Measurements from ENCODE around the gene SNRNP27.

SNRNP27 gene

GRCh38 chr2:69847068-69847828 is 46.5 kb upstream of the SNRNP27 start:
- Histone ChIP-seq H2BK5ac (ENCODE audit: low read depth, low read length, poor library complexity) (no peak overlapping the region), H3K14ac (ENCODE audit: low read length) (no peak overlapping the region), H3K9me3 (ENCODE audit: insufficient read depth, low read depth, low read length) (no peaks in the 10 kb centered on the region), H2BK12ac (ENCODE audit: low read length) (no peak overlapping the region), H3K27me3 (ENCODE audit: insufficient read depth, low read length) (no peaks in the 10 kb centered on the region), H3K4me3 (ENCODE audit: low read depth, low read length) (no peak overlapping the region), H3K9ac (ENCODE audit: low read length) (no peak overlapping the region), H4K8ac (ENCODE audit: low read depth, low read length) (no peak overlapping the region), H3K4ac (ENCODE audit: low read depth, low read length) (no peak overlapping the region), H3K4me2 (ENCODE audit: low read length) (no peak overlapping the region), H3K79me1 (ENCODE audit: low read length) (no peaks in the 10 kb centered on the region), H3K27ac (ENCODE audit: low read depth, low read length) (no peak overlapping the region), H3K36me3 (ENCODE audit: control insufficient read depth in 1 of 2, insufficient read depth in 2 of 2, low read length in 2 of 2) (peaks cover 12 to 14% of the 10 kb centered on the region in 2 experiments), H3K18ac (ENCODE audit: low read length) (no peak overlapping the region), H3K23ac (ENCODE audit: low read length) (no peak overlapping the region), H3K79me2 (ENCODE audit: control insufficient read depth, insufficient read depth, low read length, poor library complexity) (no peaks in the 10 kb centered on the region), H2AK5ac (ENCODE audit: low read length) (no peak overlapping the region), H3K4me1 (ENCODE audit: control insufficient read depth in 1 of 2, insufficient read depth in 2 of 2, low read length in 2 of 2) (peaks cover 0 to 3% of the 10 kb centered on the region in 2 experiments), H4K12ac (ENCODE audit: low read depth, low read length) (no peak overlapping the region), H2AFZ (ENCODE audit: insufficient read depth, low read length, poor library complexity) (no peak overlapping the region), H4K91ac (ENCODE audit: low read depth, low read length) (no peak overlapping the region), H2BK120ac (ENCODE audit: insufficient read depth, low read length, poor library complexity) (no peak overlapping the region)
- peak in 1 of 2 donors; percentile 74 for DNase-seq
- WGBS (ENCODE audit: extremely low coverage, insufficient coverage, insufficient read length): no CpG with 5 or more reads among the region's 5 CpGs

- H3K23ac ChIP-seq (ENCODE audit: low read length): peak overlapping the region; percentile 53
- H3K18ac ChIP-seq (ENCODE audit: low read length): no peak overlapping the region
- no peak overlapping the region for H2AK5ac ChIP-seq (ENCODE audit: low read length)
- no peak overlapping the region for H2AFZ ChIP-seq (ENCODE audit: insufficient read depth, low read length, poor library complexity)
- peak; percentile 96 to 98 for DNase-seq
- no peaks in the 10 kb centered on the region for H3K79me1 ChIP-seq (ENCODE audit: low read length)
- no peak overlapping the region for H3K4ac ChIP-seq (ENCODE audit: low read depth, low read length)
- no peak overlapping the region for H2BK12ac ChIP-seq (ENCODE audit: low read length)
- H4K8ac ChIP-seq (ENCODE audit: low read depth, low read length): no peak overlapping the region
- no peak overlapping the region for H3K9ac ChIP-seq (ENCODE audit: low read length)
- peak overlapping the region; percentile 52 for H3K27ac ChIP-seq (ENCODE audit: low read depth, low read length)
- H3K4me3 ChIP-seq (ENCODE audit: low read depth, low read length): no peak overlapping the region
- H3K14ac ChIP-seq (ENCODE audit: low read length): no peak overlapping the region
- H3K4me1 ChIP-seq (ENCODE audit: control insufficient read depth in 1 of 2, insufficient read depth in 2 of 2, low read length in 2 of 2): peaks cover 0 to 3% of the 10 kb centered on the region in 2 experiments
- H3K36me3 ChIP-seq (ENCODE audit: control insufficient read depth in 1 of 2, insufficient read depth in 2 of 2, low read length in 2 of 2): peaks cover 12 to 14% of the 10 kb centered on the region in 2 experiments
- no peak overlapping the region for H4K91ac ChIP-seq (ENCODE audit: low read depth, low read length)
- no peak overlapping the region for H2BK120ac ChIP-seq (ENCODE audit: insufficient read depth, low read length, poor library complexity)
- no peaks in the 10 kb centered on the region for H3K79me2 ChIP-seq (ENCODE audit: control insufficient read depth, insufficient read depth, low read length, poor library complexity)
- no peak overlapping the region for H4K12ac ChIP-seq (ENCODE audit: low read depth, low read length)
- no peak overlapping the region for H3K4me2 ChIP-seq (ENCODE audit: low read length)
- WGBS (ENCODE audit: extremely low coverage, insufficient coverage, insufficient read length): no CpG with 5 or more reads among the region's 7 CpGs
- H3K9me3 ChIP-seq (ENCODE audit: insufficient read depth, low read depth, low read length): no peaks in the 10 kb centered on the region
- H3K27me3 ChIP-seq (ENCODE audit: insufficient read depth, low read length): no peaks in the 10 kb centered on the region
- H2BK5ac ChIP-seq (ENCODE audit: low read depth, low read length, poor library complexity): no peak overlapping the region
Measured at GRCh38 chr2:69848186-69848790, 45.5 kb upstream of the SNRNP27 start.

- H3K4ac ChIP-seq (ENCODE audit: low read depth, low read length): no peak overlapping the region
- DNase-seq: peak in 1 of 2 donors; percentile 15
- no peak overlapping the region for H3K18ac ChIP-seq (ENCODE audit: low read length)
- H2AFZ ChIP-seq (ENCODE audit: insufficient read depth, low read length, poor library complexity): no peak overlapping the region
- H3K27me3 ChIP-seq (ENCODE audit: insufficient read depth, low read length): no peaks in the 10 kb centered on the region
- H4K8ac ChIP-seq (ENCODE audit: low read depth, low read length): no peak overlapping the region
- no peak overlapping the region for H3K9ac ChIP-seq (ENCODE audit: low read length)
- no peak overlapping the region for H2BK5ac ChIP-seq (ENCODE audit: low read depth, low read length, poor library complexity)
- no peak overlapping the region for H3K4me2 ChIP-seq (ENCODE audit: low read length)
- no peak overlapping the region for H2AK5ac ChIP-seq (ENCODE audit: low read length)
- H3K14ac ChIP-seq (ENCODE audit: low read length): no peak overlapping the region
- no peak overlapping the region for H4K12ac ChIP-seq (ENCODE audit: low read depth, low read length)
- no peak overlapping the region for H3K4me3 ChIP-seq (ENCODE audit: low read depth, low read length)
- H3K23ac ChIP-seq (ENCODE audit: low read length): no peak overlapping the region
- peaks cover 1 to 6% of the 10 kb centered on the region in 2 experiments for H3K36me3 ChIP-seq (ENCODE audit: control insufficient read depth in 1 of 2, insufficient read depth in 2 of 2, low read length in 2 of 2)
- no peak overlapping the region for H2BK12ac ChIP-seq (ENCODE audit: low read length)
- no peaks in the 10 kb centered on the region for H3K79me2 ChIP-seq (ENCODE audit: control insufficient read depth, insufficient read depth, low read length, poor library complexity)
- H3K79me1 ChIP-seq (ENCODE audit: low read length): no peaks in the 10 kb centered on the region
- H3K9me3 ChIP-seq (ENCODE audit: insufficient read depth, low read depth, low read length): no peaks in the 10 kb centered on the region
- H3K4me1 ChIP-seq (ENCODE audit: control insufficient read depth in 1 of 2, insufficient read depth in 2 of 2, low read length in 2 of 2): no peaks in the 10 kb centered on the region
- H4K91ac ChIP-seq (ENCODE audit: low read depth, low read length): no peak overlapping the region
- H3K27ac ChIP-seq (ENCODE audit: low read depth, low read length): no peak overlapping the region
- no peak overlapping the region for H2BK120ac ChIP-seq (ENCODE audit: insufficient read depth, low read length, poor library complexity)
- WGBS (ENCODE audit: extremely low coverage, insufficient coverage, insufficient read length): no CpG with 5 or more reads among the region's 2 CpGs
Measured at GRCh38 chr2:69858261-69858660, 35.5 kb upstream of the SNRNP27 start.

GRCh38 chr2:69863298-69863697 is 30.5 kb upstream of the SNRNP27 start:
- no peaks in the 10 kb centered on the region for H3K27me3 ChIP-seq (ENCODE audit: insufficient read depth, low read length)
- no peak overlapping the region for H3K23ac ChIP-seq (ENCODE audit: low read length)
- no peak overlapping the region for H2AK5ac ChIP-seq (ENCODE audit: low read length)
- no peaks in the 10 kb centered on the region for H3K4me1 ChIP-seq (ENCODE audit: control insufficient read depth in 1 of 2, insufficient read depth in 2 of 2, low read length in 2 of 2)
- H3K4ac ChIP-seq (ENCODE audit: low read depth, low read length): no peak overlapping the region
- DNase-seq: no peak
- H3K79me1 ChIP-seq (ENCODE audit: low read length): no peaks in the 10 kb centered on the region
- H3K18ac ChIP-seq (ENCODE audit: low read length): no peak overlapping the region
- H3K27ac ChIP-seq (ENCODE audit: low read depth, low read length): no peak overlapping the region
- no peak overlapping the region for H3K14ac ChIP-seq (ENCODE audit: low read length)
- peaks cover 15 to 16% of the 10 kb centered on the region in 2 experiments for H3K36me3 ChIP-seq (ENCODE audit: control insufficient read depth in 1 of 2, insufficient read depth in 2 of 2, low read length in 2 of 2)
- H3K4me3 ChIP-seq (ENCODE audit: low read depth, low read length): no peak overlapping the region
- no peak overlapping the region for H4K91ac ChIP-seq (ENCODE audit: low read depth, low read length)
- H3K9me3 ChIP-seq (ENCODE audit: insufficient read depth, low read depth, low read length): no peaks in the 10 kb centered on the region
- H4K8ac ChIP-seq (ENCODE audit: low read depth, low read length): no peak overlapping the region
- no peak overlapping the region for H4K12ac ChIP-seq (ENCODE audit: low read depth, low read length)
- H3K79me2 ChIP-seq (ENCODE audit: control insufficient read depth, insufficient read depth, low read length, poor library complexity): no peaks in the 10 kb centered on the region
- no peak overlapping the region for H3K4me2 ChIP-seq (ENCODE audit: low read length)
- WGBS (ENCODE audit: extremely low coverage, insufficient coverage, insufficient read length): no CpG with 5 or more reads among the region's 1 CpG
- H2BK120ac ChIP-seq (ENCODE audit: insufficient read depth, low read length, poor library complexity): no peak overlapping the region
- no peak overlapping the region for H2BK12ac ChIP-seq (ENCODE audit: low read length)
- H3K9ac ChIP-seq (ENCODE audit: low read length): no peak overlapping the region
- H2AFZ ChIP-seq (ENCODE audit: insufficient read depth, low read length, poor library complexity): no peak overlapping the region
- no peak overlapping the region for H2BK5ac ChIP-seq (ENCODE audit: low read depth, low read length, poor library complexity)

Measured in trophoblast cell (in vitro differentiated cells and primary cell).